ENCODE measurements around the gene CLDN12. TPM values are rescaled to one million over a fixed set of nuclear protein-coding genes. Genes with fewer than 3 reads are reported as not detected.

Gene CLDN12
- total and polyA plus RNA-seq, 2 of the 13 experiments (the other 11 are each of a cell fraction or from before 2014, with no cell fraction given), result 44.1 to 114 TPM

- ChIA-PET CTCF (ENCODE audit: low intra/inter-chr PET ratio, low total read pairs) (no interaction called here), POLR2A (no interaction called here)
- H3K9ac ChIP-seq (ENCODE audit: insufficient read depth, low read depth, low read length), result no peak overlapping the region
- peaks cover 4 to 24% of the 10 kb centered on the region in 2 experiments for H3K36me3 ChIP-seq (replicated peaks in 1 of 2; ENCODE audit: control insufficient read depth in 1 of 2, insufficient read depth in 2 of 2, low read length in 2 of 2)
- TF ChIP-seq REST (IDR thresholded peaks at IDR 0.05; ENCODE audit: borderline replicate concordance in 1 of 2, low read depth in 1 of 2, low read length in 2 of 2) (peak in 1 of 2 experiments; percentile 90), MIER2 (CRISPR knock-in tag; IDR thresholded peaks at IDR 0.05) (peak; percentile 75; the same call in 1 of the 2 replicates), ZNF720 (CRISPR knock-in tag; IDR thresholded peaks at IDR 0.05) (no peak)
- BruUV-seq (replicated peaks), result no TSS peak
- H3K4me2 ChIP-seq (ENCODE audit: low read depth, low read length), result no peak overlapping the region
- H3K4me3 ChIP-seq (replicated peaks in 1 of 3; ENCODE audit: insufficient read depth in 1 of 3, low read depth in 2 of 3, low read length in 3 of 3), result no peak overlapping the region
- in situ Hi-C loops (cut with HindIII; ENCODE audit: extremely low pct_ligation_motif_present, low pct_unique_long_range_greater_than_20kb) (no loop called here), intact Hi-C loops (cut with micrococcal nuclease; ENCODE audit: unreplicated experiment) (no loop called here)
- no peak overlapping the region for H3K27ac ChIP-seq (ENCODE audit: extremely low read length, insufficient read depth, low read length)
- H3K27me3 ChIP-seq (ENCODE audit: control insufficient read depth in 1 of 2, insufficient read depth in 2 of 2, low read length in 2 of 2), result no peaks in the 10 kb centered on the region
- no peak overlapping the region for H2AFZ ChIP-seq (ENCODE audit: low read length)
- FAIRE-seq (no peak), ATAC-seq (no peak), DNase-seq (ENCODE audit: low spot score) (no peak)
- H3K9me3 ChIP-seq (ENCODE audit: low read length), result no peaks in the 10 kb centered on the region
- H3K4me1 ChIP-seq (ENCODE audit: insufficient read depth, low read length), result no peaks in the 10 kb centered on the region
- no peaks in the 10 kb centered on the region for H4K20me1 ChIP-seq (ENCODE audit: insufficient read depth, low read length)
- no peaks in the 10 kb centered on the region for H3K79me2 ChIP-seq (ENCODE audit: insufficient read depth, low read length)
- WGBS (ENCODE audit: low lambda C conversion rate), result 95% methylated on average over 2 of the region's 2 CpGs
Measured at GRCh38 chr7:90387470-90388240, 15.6 kb upstream of the CLDN12 start.

GRCh38 chr7:90390926-90391325, 12.3 kb upstream of the CLDN12 start:
- H3K36me3 ChIP-seq (replicated peaks in 1 of 2; ENCODE audit: control insufficient read depth in 1 of 2, insufficient read depth in 2 of 2, low read length in 2 of 2), result no peaks in the 10 kb centered on the region; a peak in 4 of 5 replicates
- no peak overlapping the region for H2AFZ ChIP-seq (ENCODE audit: low read length)
- DNase-seq (ENCODE audit: low spot score) (no peak), FAIRE-seq (no peak), ATAC-seq (no peak)
- in situ Hi-C loops (cut with HindIII; ENCODE audit: extremely low pct_ligation_motif_present, low pct_unique_long_range_greater_than_20kb) (no loop called here), intact Hi-C loops (cut with micrococcal nuclease; ENCODE audit: unreplicated experiment) (no loop called here)
- no peaks in the 10 kb centered on the region for H3K4me1 ChIP-seq (ENCODE audit: insufficient read depth, low read length)
- H3K79me2 ChIP-seq (ENCODE audit: insufficient read depth, low read length), result no peaks in the 10 kb centered on the region
- no TSS peak for BruUV-seq (replicated peaks)
- H3K9ac ChIP-seq (ENCODE audit: insufficient read depth, low read depth, low read length), result no peak overlapping the region
- no peak overlapping the region for H3K4me3 ChIP-seq (replicated peaks in 1 of 3; ENCODE audit: insufficient read depth in 1 of 3, low read depth in 2 of 3, low read length in 3 of 3)
- no peak overlapping the region for H3K27ac ChIP-seq (ENCODE audit: extremely low read length, insufficient read depth, low read length)
- ChIA-PET POLR2A (no interaction called here), CTCF (ENCODE audit: low intra/inter-chr PET ratio, low total read pairs) (no interaction called here)
- H4K20me1 ChIP-seq (ENCODE audit: insufficient read depth, low read length), result no peaks in the 10 kb centered on the region
- no peaks in the 10 kb centered on the region for H3K27me3 ChIP-seq (ENCODE audit: control insufficient read depth in 1 of 2, insufficient read depth in 2 of 2, low read length in 2 of 2)
- H3K4me2 ChIP-seq (ENCODE audit: low read depth, low read length), result no peak overlapping the region
- no peaks in the 10 kb centered on the region for H3K9me3 ChIP-seq (ENCODE audit: low read length)
- no peak for TF ChIP-seq GLMP (CRISPR knock-in tag; IDR thresholded peaks at IDR 0.05; ENCODE audit: borderline replicate concordance)
- TF ChIP-seq ZNF20 (CRISPR knock-in tag; IDR thresholded peaks at IDR 0.05), result no peak
- no peak for TF ChIP-seq MTF1 (CRISPR knock-in tag; IDR thresholded peaks at IDR 0.05)
- TF ChIP-seq SUZ12 (IDR thresholded peaks at IDR 0.05; ENCODE audit: low read depth, low read length), result no peak
- TF ChIP-seq ZNF652 (CRISPR knock-in tag; IDR thresholded peaks at IDR 0.05; ENCODE audit: borderline replicate concordance, low read depth), result no peak
- no peak for TF ChIP-seq ZNF350 (CRISPR knock-in tag; IDR thresholded peaks at IDR 0.05; ENCODE audit: borderline replicate concordance, low read depth)
- TF ChIP-seq HOXD1 (CRISPR knock-in tag; IDR thresholded peaks at IDR 0.05), result no peak
- no peak for TF ChIP-seq ZBTB20 (CRISPR knock-in tag; IDR thresholded peaks at IDR 0.05; ENCODE audit: borderline replicate concordance, low read depth)

Data from HepG2 (cell line).